GDM1 (cell line): ENCODE data around the gene NACAD.

Experiments
- DNase-seq: peaks from one replicate; lab custom pipeline; 2025; lab: John Stamatoyannopoulos, UW

NACAD gene

GRCh38 chr7:45088146-45088701 lies 545 bp downstream of the NACAD start:
- no peak for DNase-seq

- no peak for DNase-seq
Measured at GRCh38 chr7:45087301-45088145, 1.2 kb downstream of the NACAD start.

- DNase-seq: no peak
Measured at GRCh38 chr7:45086331-45087065, 2.3 kb downstream of the NACAD start.

- no peak for DNase-seq
Measured at GRCh38 chr7:45085619-45086200, 3.1 kb downstream of the NACAD start.

- no peak for DNase-seq
Measured at GRCh38 chr7:45084901-45085618, 3.7 kb downstream of the NACAD start.

- DNase-seq: no peak
Measured at GRCh38 chr7:45084336-45084735, 4.4 kb downstream of the NACAD start.

GRCh38 chr7:45082831-45083331 lies 5.9 kb downstream of the NACAD start:
- DNase-seq: no peak

GRCh38 chr7:45082031-45082830 lies 6.5 kb downstream of the NACAD start:
- no peak for DNase-seq

- DNase-seq: no peak
Measured at GRCh38 chr7:45081670-45081974, 7.1 kb downstream of the NACAD start.

- no peak for DNase-seq
Measured at GRCh38 chr7:45080958-45081669, 7.7 kb downstream of the NACAD start.

GRCh38 chr7:45080265-45080957 lies 8.4 kb downstream of the NACAD start:
- DNase-seq: no peak

- no peak for DNase-seq
Measured at GRCh38 chr7:45078125-45078681, 10.6 kb downstream of the NACAD start.

- no peak for DNase-seq
Measured at GRCh38 chr7:45077579-45077978, 11.2 kb downstream of the NACAD start.

GRCh38 chr7:45076946-45077345 lies 11.8 kb downstream of the NACAD start:
- no peak for DNase-seq

- no peak for DNase-seq
Measured at GRCh38 chr7:45075871-45076796, 12.6 kb downstream of the NACAD start.

GRCh38 chr7:45075355-45075644 lies 13.5 kb downstream of the NACAD start:
- no peak for DNase-seq

- DNase-seq: no peak
Measured at GRCh38 chr7:45074528-45075354, 14.0 kb downstream of the NACAD start.
